Heart left ventricle (tissue), 16 donors: ENCODE results near the gene RMND1. TPM values are rescaled to one million over a fixed set of nuclear protein-coding genes. Genes with fewer than 3 reads are reported as not detected.
A peak's percentile ranks its signal among the peaks of the same experiment; 100 is the strongest.

Experiments
- ATAC-seq, 4 donors: fragments of 200-7000 bp; cut with Tn5 transposase; one replicate each; pipeline ENCODE4 v1.9.1; 2020 to 2022; ENCODE audit warnings: moderate library complexity in 4 of 4, mild to moderate bottlenecking in 3 of 4, moderate number of reproducible peaks in 1 of 4
- DNase-seq, 5 donors: peaks; one replicate each; pipeline ENCODE4 v3.0.0-alpha.2; 2020
- H3K27ac ChIP-seq, 12 donors: fragments of 200-600 bp; sonication (generic) in 4 of 12; one replicate each; pipeline versions ENCODE4 v1.5.0 to v1.8.0; 2016 to 2022; ENCODE audit warnings: mild to moderate bottlenecking in 2 of 12
- H3K27me3 ChIP-seq, 9 donors: fragments of 200-600 bp; sonication (generic) in 2 of 9; one replicate each; pipeline versions ENCODE4 v1.5.1 to v1.8.0; 2016 to 2022; ENCODE audit warnings: mild to moderate bottlenecking in 3 of 9
- H3K36me3 ChIP-seq, 9 donors: fragments of 200-600 bp; sonication (generic) in 2 of 9; one replicate each; pipeline versions ENCODE4 v1.5.0 to v1.8.0; 2018 to 2022; ENCODE audit warnings: mild to moderate bottlenecking in 2 of 9
- H3K4me1 ChIP-seq, 12 donors: fragments of 200-600 bp; sonication (generic) in 4 of 12; one replicate each; pipeline versions ENCODE4 v1.5.0 to v1.8.0; 2016 to 2022; ENCODE audit warnings: mild to moderate bottlenecking in 3 of 12
- H3K4me3 ChIP-seq, 12 donors: fragments of 200-600 bp; sonication (generic) in 4 of 12; one replicate each; pipeline versions ENCODE4 v1.5.0 to v1.8.0; 2017 to 2022; ENCODE audit warnings: mild to moderate bottlenecking in 9 of 12, moderate library complexity in 4 of 12
- H3K9me3 ChIP-seq, 12 donors: fragments of 200-600 bp; sonication (generic) in 4 of 12; one replicate each; pipeline versions ENCODE4 v1.5.0 to v1.8.0; 2016 to 2022; ENCODE audit warnings: mild to moderate bottlenecking in 1 of 12
- POLR2A ChIP-seq, 2 donors: fragments of 450-650 bp; IDR thresholded peaks; one replicate each; pipeline ENCODE4 v1.6.1; 2017; ENCODE audit warnings: antibody characterized with exemption in 2 of 2, mild to moderate bottlenecking in 2 of 2, moderate library complexity in 2 of 2
- WGBS, 4 donors: extraction: QIAGEN DNeasy Blood & Tissue Kit in 2 of 4; methylation state at CpG; one replicate each; pipeline versions ENCODE4 v1.1.5 to v1.1.7; 2013 to 2018; 5-methylcytosine and 5-hydroxymethylcytosine counted together
- intact Hi-C, 10 donors: fragments of 100-400 bp; cut with DNase I; formaldehyde crosslinking; loops; one replicate each; pipeline versions ENCODE4 v1.11.1 to v1.14.2; 2022
- polyA plus RNA-seq, 2 donors: library from polyadenylated mRNA; stranded (reverse); fragments of 200-250 nt; gene quantifications; one replicate each; pipeline ENCODE4 v1.2.3, GENCODE V29; 2013
- total RNA-seq, 9 donors: library from RNA; depleted of rRNA in 2 of 9; stranded (reverse); fragments of >200 nt in 2 of 9; fragmentation: NEBNext Ultra II Directional in 3 of 9; extraction: Animal tissue kit (Norgen Biotek cat#: 25700) in 3 of 9; gene quantifications; one replicate each; pipeline versions ENCODE4 v1.1.0 to v1.2.4, GENCODE V29; 2016 to 2023
- TF ChIP-seq, protein P1 (sequence below), 12 donors: fragments of 200-600 bp; sonication (generic) in 4 of 12; IDR thresholded peaks; one replicate each; pipeline versions ENCODE4 v1.5.0 to v1.8.0; 2018 to 2022; ENCODE audit warnings: antibody characterized with exemption in 12 of 12, mild to moderate bottlenecking in 5 of 12
- donor health status: ischemic (EF 13 %, LVEDD 7.1; RV severe dilation, severe dysfunction).
- donor health status: healthy with polysubstance abuse.
- donor health status: DM: no; HTN: yes; CAD: no.
- donor health status: DM: no; HTN: no; CAD: no.
- donor health status: ischemic (EF 25% LVEDD 6.9; RV normal size, moderate dysfunction).
- donor health status: ischemic (EF 25% LVEDD 5.7; RV mildly dilated, moderate dysfunction).
- donor health status: healthy.
- donor health status: DM: yes; HTN: yes; CAD: no.
- donor health status: ischemic (EF 35%, LVEDD 5.7; RV mildly dilated, moderate dysfunction).
- donor health status: nonischemic (EF 11% LVEDD 7.7; RV severe dilation, severe dysfunction).
- donor health status: DM: yes; HTN: yes; CAD: no.
- donor health status: PGD.
- donor health status: ischemic (EF 29% LVEDD 5.4; RV normal size, mild dysfunction).
- donor health status: nonischemic (EF 23%, LVEDD 6.1; RV moderate dilation, normal function).

Gene RMND1
- total and polyA plus RNA-seq, 11 donors: 10.2 to 21.5 (median 17.0) TPM

GRCh38 chr6:151447237-151447636 lies 4.7 kb downstream of the RMND1 start:
- ATAC-seq: no peak
- Histone ChIP-seq H3K9me3 (no peaks in the 10 kb centered on the region), H3K4me3 (no peak overlapping the region), H3K27me3 (no peaks in the 10 kb centered on the region), H3K27ac (peak overlapping the region in 1 of 12 donors; percentile 58), H3K4me1 (peaks cover 0 to 32% (median 21%) of the 10 kb centered on the region in 12 donors), H3K36me3 (peaks cover 0 to 9% (median 0%) of the 10 kb centered on the region in 9 donors)
- WGBS, 4 donors: 88 to 93% (median 91%) methylated on average over 4 of the region's 4 CpGs
- intact Hi-C loops: loop anchor here in 2 of 10 donors (5.0 to 10.0 kb wide), 2 partner anchors 52 to 55 kb away; partner anchors contain the start of gene ZBTB2 (in 2 of the 2)
- no peak for DNase-seq
- TF ChIP-seq POLR2A (IDR thresholded peaks at IDR 0.05): no peak
- TF ChIP-seq, protein P1, sequence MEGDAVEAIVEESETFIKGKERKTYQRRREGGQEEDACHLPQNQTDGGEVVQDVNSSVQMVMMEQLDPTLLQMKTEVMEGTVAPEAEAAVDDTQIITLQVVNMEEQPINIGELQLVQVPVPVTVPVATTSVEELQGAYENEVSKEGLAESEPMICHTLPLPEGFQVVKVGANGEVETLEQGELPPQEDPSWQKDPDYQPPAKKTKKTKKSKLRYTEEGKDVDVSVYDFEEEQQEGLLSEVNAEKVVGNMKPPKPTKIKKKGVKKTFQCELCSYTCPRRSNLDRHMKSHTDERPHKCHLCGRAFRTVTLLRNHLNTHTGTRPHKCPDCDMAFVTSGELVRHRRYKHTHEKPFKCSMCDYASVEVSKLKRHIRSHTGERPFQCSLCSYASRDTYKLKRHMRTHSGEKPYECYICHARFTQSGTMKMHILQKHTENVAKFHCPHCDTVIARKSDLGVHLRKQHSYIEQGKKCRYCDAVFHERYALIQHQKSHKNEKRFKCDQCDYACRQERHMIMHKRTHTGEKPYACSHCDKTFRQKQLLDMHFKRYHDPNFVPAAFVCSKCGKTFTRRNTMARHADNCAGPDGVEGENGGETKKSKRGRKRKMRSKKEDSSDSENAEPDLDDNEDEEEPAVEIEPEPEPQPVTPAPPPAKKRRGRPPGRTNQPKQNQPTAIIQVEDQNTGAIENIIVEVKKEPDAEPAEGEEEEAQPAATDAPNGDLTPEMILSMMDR (IDR thresholded peaks at IDR 0.05): no peak

- intact Hi-C loops: loop anchor here in 2 of 10 donors (5.0 to 10.0 kb wide), 2 partner anchors 51 to 53 kb away; partner anchors contain the start of gene ZBTB2 (in 2 of the 2)
- ATAC-seq (peak in 3 of 4 donors; percentile 36 to 47 (median 38)), DNase-seq (no peak)
- no peak overlapping the region for H3K4me3 ChIP-seq
- H3K27me3 ChIP-seq: no peaks in the 10 kb centered on the region
- no peak for TF ChIP-seq POLR2A (IDR thresholded peaks at IDR 0.05)
- TF ChIP-seq, protein P1 (IDR thresholded peaks at IDR 0.05): no peak
- H3K4me1 ChIP-seq: peaks cover 0 to 35% (median 19%) of the 10 kb centered on the region in 12 donors
- WGBS, 4 donors: 10 to 16% (median 12%) methylated on average over 5 of the region's 5 CpGs
- H3K9me3 ChIP-seq: no peaks in the 10 kb centered on the region
- H3K36me3 ChIP-seq: peaks cover 0 to 9% (median 0%) of the 10 kb centered on the region in 9 donors
- H3K27ac ChIP-seq: peak overlapping the region in 10 of 12 donors; percentile 16 to 77 (median 53)
These were observed 6.4 kb downstream of the RMND1 start for GRCh38 chr6:151445482-151445881.

DNA sequence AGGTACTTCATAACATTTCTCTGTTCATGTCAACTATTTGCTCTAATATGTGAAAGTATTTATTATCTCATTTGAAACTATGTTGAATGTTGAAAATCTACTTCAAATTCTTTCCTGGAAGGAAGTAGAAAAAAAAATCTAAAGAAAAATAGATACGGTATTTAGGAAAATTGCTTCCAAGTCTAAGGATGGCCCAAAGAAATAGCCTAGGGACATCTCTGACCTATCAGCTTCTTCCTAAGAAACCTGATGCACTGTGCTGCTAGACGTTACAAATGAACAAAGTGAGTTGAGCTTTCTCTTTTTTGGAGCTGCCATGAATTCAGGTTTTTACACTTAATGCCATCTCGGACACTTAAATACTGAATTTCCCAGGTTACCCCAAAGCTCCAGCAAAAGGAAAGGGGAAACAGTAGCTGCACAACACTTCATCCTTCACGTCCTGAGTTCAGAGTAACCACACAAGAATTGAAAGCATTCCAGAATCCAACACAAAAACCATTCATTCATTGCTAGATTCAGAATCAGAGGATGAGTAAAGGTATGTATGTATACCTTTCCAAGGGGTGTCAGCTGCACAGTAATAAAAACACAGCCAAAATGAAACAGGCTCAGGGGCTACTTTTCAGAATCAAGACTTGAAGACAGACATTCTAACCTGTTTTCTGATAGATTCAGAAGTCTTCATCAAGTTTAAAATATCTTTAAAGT lies 7.9 kb downstream of the RMND1 start:
- Histone ChIP-seq H3K27me3 (no peaks in the 10 kb centered on the region), H3K36me3 (peaks cover 0 to 9% (median 0%) of the 10 kb centered on the region in 9 donors), H3K4me1 (peaks cover 0 to 42% (median 24%) of the 10 kb centered on the region in 12 donors), H3K27ac (no peak overlapping the region), H3K9me3 (no peaks in the 10 kb centered on the region), H3K4me3 (no peak overlapping the region)
- TF ChIP-seq, protein P1 (IDR thresholded peaks at IDR 0.05): no peak
- no peak for TF ChIP-seq POLR2A (IDR thresholded peaks at IDR 0.05)
- ATAC-seq: no peak
- intact Hi-C loops: loop anchor here in 5 of 10 donors (5.0 to 10.0 kb wide), 4 partner anchors 33 to 52 kb away; partner anchors contain the start of gene ZBTB2 (in 2 of the 5)
- 74 to 80% (median 75%) methylated on average over 4 of the region's 4 CpGs for WGBS, 4 donors
- DNase-seq: no peak

GRCh38 chr6:151443454-151443853 lies 8.5 kb downstream of the RMND1 start:
- Histone ChIP-seq H3K4me1 (peaks cover 0 to 42% (median 25%) of the 10 kb centered on the region in 12 donors), H3K4me3 (no peak overlapping the region), H3K9me3 (no peaks in the 10 kb centered on the region), H3K27me3 (no peaks in the 10 kb centered on the region), H3K27ac (peak overlapping the region in 4 of 12 donors; percentile 14 to 51 (median 32)), H3K36me3 (peaks cover 0 to 9% (median 0%) of the 10 kb centered on the region in 9 donors)
- TF ChIP-seq, protein P1 (IDR thresholded peaks at IDR 0.05): no peak
- no peak for TF ChIP-seq POLR2A (IDR thresholded peaks at IDR 0.05)
- 79 to 89% (median 84%) methylated on average over 5 of the region's 5 CpGs for WGBS, 4 donors
- intact Hi-C loops: loop anchor here in 5 of 10 donors (5.0 to 10.0 kb wide), 4 partner anchors 34 to 51 kb away; partner anchors contain the start of gene ZBTB2 (in 2 of the 5)
- DNase-seq (no peak), ATAC-seq (no peak)
